Raji (cell line): Measurements from ENCODE around the gene GEMIN5.

Experiments
- POLR2A ChIP-seq: IDR thresholded peaks from 2 replicates; pipeline ENCODE4 v1.6.1; 2011; ENCODE audit warnings: low read depth, low read length, control low read depth; ENCODE audit not compliant: insufficient read depth

The GEMIN5 gene

GRCh38 chr5:154863291-154864080 lies 74.5 kb downstream of the GEMIN5 start:
- TF ChIP-seq POLR2A = no peak

DNA sequence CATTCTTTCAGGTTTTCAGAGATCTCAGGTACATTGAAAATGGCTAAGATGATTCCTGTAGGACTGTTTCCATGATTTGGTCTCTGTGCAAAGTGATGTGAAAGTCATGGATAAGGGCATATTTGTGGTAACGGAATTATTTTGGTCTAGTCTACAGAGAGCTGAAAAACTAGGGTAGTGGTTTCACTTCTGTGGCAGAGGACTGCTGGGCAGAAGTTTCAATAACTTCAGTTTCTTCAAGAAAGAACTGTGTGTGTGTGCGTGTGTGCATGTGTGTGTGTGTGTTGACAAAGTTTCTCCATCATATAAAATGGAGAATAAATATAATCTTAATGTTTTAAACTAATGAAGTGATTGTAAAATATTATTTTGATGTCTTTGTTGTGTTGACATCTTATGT lies 75.2 kb downstream of the GEMIN5 start:
- no peak for TF ChIP-seq POLR2A

DNA sequence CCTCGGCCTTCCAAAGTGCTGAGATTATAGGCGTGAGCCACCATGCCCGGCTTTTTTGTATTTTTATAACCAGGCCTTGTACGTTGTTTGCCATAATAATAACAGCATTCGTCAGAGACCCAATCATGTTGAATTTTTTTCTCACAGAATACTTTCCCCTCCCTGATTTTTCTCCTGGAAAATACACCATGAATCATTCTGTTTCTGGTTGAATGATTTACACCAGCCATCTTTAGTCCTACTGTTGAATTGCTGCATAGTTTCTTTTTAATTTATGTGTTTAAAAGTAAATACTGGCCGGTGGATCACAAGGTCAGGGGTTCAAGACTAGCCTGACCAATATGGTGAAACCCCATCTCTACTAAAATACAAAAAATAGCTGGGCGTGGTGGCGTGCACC lies 76.1 kb downstream of the GEMIN5 start:
- TF ChIP-seq POLR2A = no peak

DNA sequence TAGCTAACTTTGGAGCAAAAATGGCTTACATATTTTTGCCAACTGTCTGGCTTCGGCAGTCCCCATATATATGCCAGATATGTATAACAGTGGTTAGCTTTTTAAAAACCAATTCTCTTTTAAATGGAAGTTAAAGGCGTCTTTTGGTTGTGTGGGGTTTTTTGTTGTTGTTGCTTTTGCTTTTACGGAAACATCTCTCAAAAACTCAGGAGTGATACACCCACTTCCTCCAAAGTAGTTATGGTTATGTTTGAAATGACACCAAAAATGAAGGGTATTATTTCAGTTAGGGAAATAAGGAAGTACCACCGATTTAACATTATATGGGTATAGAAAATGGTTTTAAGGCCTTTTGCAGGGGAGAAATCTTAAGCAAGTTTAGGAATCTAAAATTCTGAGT lies 77.2 kb downstream of the GEMIN5 start:
- TF ChIP-seq POLR2A = no peak

- TF ChIP-seq POLR2A = no peak
Observed at GRCh38 chr5:154860123-154860522, 77.9 kb downstream of the GEMIN5 start.

DNA sequence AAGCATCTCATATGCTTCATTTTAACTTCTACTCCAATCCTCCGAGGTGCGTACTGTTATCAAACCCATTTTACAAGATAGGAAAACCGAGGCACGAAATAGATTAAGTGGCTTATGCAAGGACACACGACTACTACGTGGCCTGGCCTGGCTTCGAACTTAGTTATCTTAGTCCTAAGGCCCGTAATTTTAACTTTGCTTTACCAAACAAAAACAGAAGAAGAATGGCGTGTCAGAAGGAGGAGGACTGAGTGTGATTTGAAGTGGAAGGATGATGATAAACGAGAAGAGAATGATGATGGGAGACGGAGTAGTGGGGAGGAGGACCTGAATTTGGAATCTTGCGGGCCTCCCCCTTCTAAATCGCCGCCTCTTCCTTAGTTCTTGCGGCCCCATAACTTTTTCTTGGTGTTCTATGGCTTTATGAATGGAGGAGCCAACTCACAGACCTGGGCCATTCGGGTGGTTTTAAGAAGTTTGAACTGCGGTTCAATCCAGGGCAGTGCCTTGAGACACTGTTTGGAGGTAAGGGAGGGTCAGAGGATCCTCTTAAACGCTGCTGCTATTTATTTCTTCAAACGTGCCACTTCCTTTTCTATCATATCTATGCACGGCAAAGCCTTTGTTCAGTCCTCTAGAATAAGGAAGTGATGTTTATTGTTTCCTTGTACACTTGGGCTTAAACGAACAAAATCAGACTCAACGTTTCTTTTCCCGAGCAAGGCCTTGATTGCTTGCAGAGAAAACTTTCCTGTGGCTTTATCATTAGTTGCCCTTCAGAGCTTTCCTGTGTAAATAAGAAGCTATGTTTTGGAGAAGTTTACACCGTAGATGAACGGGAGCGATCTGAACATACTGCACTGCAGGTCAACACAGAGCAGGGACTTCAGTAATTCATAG lies 78.8 kb downstream of the GEMIN5 start:
- no peak for TF ChIP-seq POLR2A

GRCh38 chr5:154858297-154858971 lies 79.6 kb downstream of the GEMIN5 start, which contains the start of gene CNOT8:
TSS of gene CNOT8 (plus strand) at chr5:154858627. CDS start at chr5:154863279, 4,652 bp downstream.
- TF ChIP-seq POLR2A = peak; percentile 87

DNA sequence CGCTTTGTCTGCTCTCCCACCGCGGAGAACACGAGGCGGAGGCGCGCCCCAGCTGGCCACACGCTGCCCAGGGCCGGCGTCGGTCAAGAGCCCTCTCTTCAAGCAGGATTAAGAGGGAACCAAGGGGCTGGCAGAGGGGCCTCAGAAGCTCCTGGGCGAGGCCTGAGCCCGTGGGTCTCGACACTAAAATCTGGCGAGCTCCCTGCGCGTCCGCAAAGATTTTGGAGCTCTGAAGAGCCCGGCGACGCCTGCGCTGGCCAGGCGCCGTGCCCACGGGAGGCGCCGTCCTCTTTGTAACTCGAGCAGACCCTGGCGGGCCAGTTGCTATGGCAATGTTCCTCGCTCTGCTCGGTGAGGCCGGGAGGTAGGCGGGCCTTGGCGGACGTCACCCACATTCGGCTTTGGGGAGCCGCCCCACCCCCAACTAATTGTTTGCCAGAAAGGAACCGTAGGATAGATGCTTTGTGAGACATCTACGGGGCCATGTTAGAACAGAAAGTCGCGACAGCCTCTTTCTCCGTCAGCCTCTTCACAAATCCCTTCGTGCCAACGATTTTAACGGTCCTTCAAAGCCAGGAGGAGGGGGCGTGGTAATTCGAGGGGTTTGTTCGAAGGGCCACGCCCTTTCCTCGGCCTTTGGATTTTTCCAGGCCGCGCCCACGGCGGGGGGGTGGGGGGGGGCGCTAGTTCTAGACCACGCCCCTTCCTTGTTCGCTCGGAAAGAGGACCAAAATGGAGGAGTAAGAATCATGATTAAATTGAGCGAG lies 80.3 kb downstream of the GEMIN5 start:
- TF ChIP-seq POLR2A = no peak; the same call in 1 of the 2 replicates

- no peak for TF ChIP-seq POLR2A
Observed at GRCh38 chr5:154851351-154851750, 86.7 kb downstream of the GEMIN5 start.

DNA sequence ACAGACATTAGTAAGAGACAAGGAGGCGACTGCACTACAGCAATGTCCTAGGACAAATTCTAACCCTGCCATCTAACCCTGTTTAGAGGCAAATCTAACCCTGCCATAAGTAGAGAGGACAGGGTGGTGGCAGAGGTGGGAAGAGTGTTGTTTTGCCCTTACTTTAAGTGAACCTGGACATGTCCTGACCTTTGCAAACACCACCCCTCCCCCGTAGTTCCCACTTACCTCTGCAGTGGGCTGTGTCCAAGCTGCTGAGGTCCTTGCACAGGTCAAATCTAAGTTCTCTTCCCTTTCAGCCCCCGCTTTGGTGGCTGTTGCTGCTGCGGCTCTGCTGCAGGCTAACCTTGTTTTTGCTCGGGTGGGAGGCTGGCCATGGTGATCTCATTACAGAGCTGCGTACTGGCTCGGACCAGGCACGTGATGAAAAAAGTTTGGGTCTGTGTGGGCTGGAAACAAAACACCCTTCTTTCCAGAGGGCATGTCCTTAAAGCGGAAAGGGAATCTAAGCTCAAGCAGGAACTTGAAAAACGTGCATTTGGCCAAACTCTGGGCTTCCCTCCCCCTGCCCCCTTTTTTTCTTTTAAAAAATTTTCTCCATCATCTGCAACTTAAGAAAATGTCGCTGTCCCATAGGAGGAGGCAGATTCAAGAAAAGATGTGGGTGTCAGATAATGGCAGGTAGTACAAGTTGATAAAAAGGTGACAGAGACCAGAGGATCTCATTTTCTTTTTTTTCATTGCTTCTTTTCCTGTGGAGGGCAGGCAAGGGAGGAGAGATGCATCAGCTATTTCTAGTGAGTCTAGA lies 87.6 kb downstream of the GEMIN5 start, which contains the start of gene FAXDC2:
Gene FAXDC2, minus strand, starts transcription at position 349 of the 808 bp plus-strand sequence. CDS start 12,425 bp downstream, outside the sequence.
- no peak for TF ChIP-seq POLR2A

- no peak for TF ChIP-seq POLR2A
Observed at GRCh38 chr5:154849791-154850201, 88.2 kb downstream of the GEMIN5 start.

GRCh38 chr5:154849264-154849785 lies 88.7 kb downstream of the GEMIN5 start:
- TF ChIP-seq POLR2A = no peak

DNA sequence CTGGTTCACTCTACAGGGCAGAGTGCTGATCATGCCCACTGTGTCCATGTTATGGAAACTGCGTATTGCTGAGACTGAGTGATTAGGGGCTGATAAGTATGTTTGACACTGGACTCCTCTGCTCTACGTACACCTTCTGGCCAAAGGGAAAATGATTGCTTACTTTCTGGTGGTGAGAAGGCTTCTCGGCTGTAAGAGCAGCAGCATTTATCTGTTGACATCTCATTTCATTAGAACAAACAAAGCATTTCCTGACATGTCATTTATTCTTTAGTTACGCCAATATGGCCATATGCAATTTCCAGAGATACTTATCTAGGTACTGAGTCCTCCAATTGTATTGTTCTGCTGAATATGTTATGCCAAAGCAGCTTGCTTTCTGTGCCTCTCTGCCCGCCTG lies 93.2 kb downstream of the GEMIN5 start:
- no peak for TF ChIP-seq POLR2A
